Gastrocnemius medialis (tissue), 4 donors: ENCODE measurements around the gene HIP1.

Source experiments
- POLR2A ChIP-seq, 2 donors: fragments of 450-650 bp; IDR thresholded peaks; one replicate each; pipeline ENCODE4 v1.6.1; 2017; ENCODE audit warnings: antibody characterized with exemption in 2 of 2, mild to moderate bottlenecking in 2 of 2, moderate library complexity in 2 of 2
- TF ChIP-seq, protein P1 (sequence below), 5 experiments: fragments of 450-650 bp in 3 of 5; fragments of 200-600 bp in 2 of 5; sonication (generic) in 2 of 5; IDR thresholded peaks in 4 of 5; conservative IDR thresholded peaks in 1 of 5; 1 replicate in 4 of 5; 2 replicates in 1 of 5; pipeline ENCODE4 v1.5.1; 2016 to 2019; ENCODE audit warnings: antibody characterized with exemption in 5 of 5, mild to moderate bottlenecking in 3 of 5, moderate library complexity in 3 of 5

DNA sequence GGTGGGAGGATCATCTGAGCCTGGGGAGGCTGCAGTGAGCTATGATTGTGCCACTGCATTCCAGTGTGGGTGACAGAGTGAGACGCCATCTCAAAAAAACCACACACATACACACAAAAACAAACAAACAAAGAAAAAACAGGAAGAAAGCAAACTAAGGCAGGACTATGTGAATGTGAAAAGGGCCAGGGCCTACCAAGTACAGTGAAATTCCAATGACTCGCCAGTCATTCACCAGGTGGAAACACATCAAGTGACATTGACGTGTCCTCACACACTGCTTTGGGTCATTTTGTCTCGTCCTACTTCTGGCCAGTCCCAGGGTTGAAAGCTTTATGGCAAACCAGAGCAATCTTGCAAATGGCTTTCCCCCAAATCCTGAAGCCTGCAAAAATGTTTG, 79.9 kb downstream of the HIP1 start:
- TF ChIP-seq, protein P1, sequence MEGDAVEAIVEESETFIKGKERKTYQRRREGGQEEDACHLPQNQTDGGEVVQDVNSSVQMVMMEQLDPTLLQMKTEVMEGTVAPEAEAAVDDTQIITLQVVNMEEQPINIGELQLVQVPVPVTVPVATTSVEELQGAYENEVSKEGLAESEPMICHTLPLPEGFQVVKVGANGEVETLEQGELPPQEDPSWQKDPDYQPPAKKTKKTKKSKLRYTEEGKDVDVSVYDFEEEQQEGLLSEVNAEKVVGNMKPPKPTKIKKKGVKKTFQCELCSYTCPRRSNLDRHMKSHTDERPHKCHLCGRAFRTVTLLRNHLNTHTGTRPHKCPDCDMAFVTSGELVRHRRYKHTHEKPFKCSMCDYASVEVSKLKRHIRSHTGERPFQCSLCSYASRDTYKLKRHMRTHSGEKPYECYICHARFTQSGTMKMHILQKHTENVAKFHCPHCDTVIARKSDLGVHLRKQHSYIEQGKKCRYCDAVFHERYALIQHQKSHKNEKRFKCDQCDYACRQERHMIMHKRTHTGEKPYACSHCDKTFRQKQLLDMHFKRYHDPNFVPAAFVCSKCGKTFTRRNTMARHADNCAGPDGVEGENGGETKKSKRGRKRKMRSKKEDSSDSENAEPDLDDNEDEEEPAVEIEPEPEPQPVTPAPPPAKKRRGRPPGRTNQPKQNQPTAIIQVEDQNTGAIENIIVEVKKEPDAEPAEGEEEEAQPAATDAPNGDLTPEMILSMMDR (IDR thresholded peaks at IDR 0.05 in 4 of 5, conservative IDR thresholded peaks at IDR 0.05 in 1 of 5): no peak
- no peak for TF ChIP-seq POLR2A (IDR thresholded peaks at IDR 0.05)
